HepG2 (cell line): ENCODE measurements around the gene SMIM22.

Experiments used
- BRCA1 ChIP-seq: sonication (generic); formaldehyde crosslinking; IDR thresholded peaks from 2 replicates; pipeline ENCODE4 v1.4.0; 2020; ENCODE audit warnings: missing genetic modification reagents
- CTCF ChIP-seq: sonication (generic); formaldehyde crosslinking; IDR thresholded peaks from 2 replicates; pipeline ENCODE4 v1.5.0; 2020; ENCODE audit warnings: mild to moderate bottlenecking, missing genetic modification reagents, moderate library complexity
- SATB2 ChIP-seq: sonication (generic); formaldehyde crosslinking; IDR thresholded peaks from 2 replicates; pipeline ENCODE4 v1.5.0; 2020; ENCODE audit warnings: missing genetic modification reagents
- ZFP36L1 ChIP-seq: sonication (generic); formaldehyde crosslinking; IDR thresholded peaks from 2 replicates; pipeline ENCODE4 v1.8.0; 2022; ENCODE audit warnings: mild to moderate bottlenecking, missing genetic modification reagents, moderate library complexity

GRCh38 chr16:4839942-4840341 is 44.8 kb downstream of the SMIM22 start:
- TF ChIP-seq BRCA1 (CRISPR knock-in tag), result no peak
- TF ChIP-seq ZFP36L1 (CRISPR knock-in tag), result no peak
- TF ChIP-seq SATB2 (CRISPR knock-in tag), result no peak
- no peak for TF ChIP-seq CTCF
